Endothelial cell of umbilical vein (primary cell): Measurements from ENCODE around the gene TOP3B. TPM values are rescaled to one million over a fixed set of nuclear protein-coding genes. Genes with fewer than 3 reads are reported as not detected.

Experiments used
- BruUV-seq: library from RNA; stranded (reverse); fragments of 400-500 nt; replicated peaks from 2 replicates; lab custom pipeline; 2021; lab: Mats Ljungman, UMichigan
- CTCF ChIA-PET: fragments of 300-600, 350-600 bp; sonication (Branson Sonifier 250); formaldehyde crosslinking; loops from one replicate; lab custom pipeline; 2021; ENCODE audit warnings: antibody characterized with exemption, inconsistent platforms; lab: Charles Lee
- POLR2A ChIA-PET: fragments of 300-600, 350-600 bp; sonication (Branson Sonifier 250); formaldehyde crosslinking; loops from one replicate; lab custom pipeline; 2021; ENCODE audit warnings: antibody characterized with exemption, inconsistent platforms; lab: Charles Lee
- DNase-seq: peaks from one replicate; pipeline ENCODE4 v3.0.0-alpha.2; 2011; ENCODE audit warnings: low read depth, low spot score
- FAIRE-seq: peaks from 2 replicates; lab custom pipeline; 2011; peaks lifted over from hg19 to GRCh38; lab: Jason Lieb, UNC
- H2AFZ ChIP-seq: 2 replicates; pipeline ENCODE4 v1.6.0; 2012; ENCODE audit warnings: low read depth, low read length, control low read depth, inconsistent platforms
- H3K27ac ChIP-seq: 2 replicates; pipeline ENCODE4 v1.5.1; 2011; ENCODE audit warnings: low read depth, mild to moderate bottlenecking, control low read depth, low read length, moderate library complexity; ENCODE audit not compliant: insufficient read depth
- H3K27me3 ChIP-seq, 2 experiments: 2 replicates each; pipeline versions ENCODE4 v1.6.0 to v1.6.1; 2011; ENCODE audit warnings: low read length in 2 of 2, mixed read lengths in 1 of 2; ENCODE audit not compliant: control insufficient read depth in 2 of 2, insufficient read depth in 2 of 2
- H3K36me3 ChIP-seq, 2 experiments: 2 replicates in 1 of 2; 3 replicates in 1 of 2; pipeline ENCODE4 v1.5.1; 2011; ENCODE audit warnings: low read length in 2 of 2, mild to moderate bottlenecking in 1 of 2, moderate library complexity in 1 of 2; ENCODE audit not compliant: control insufficient read depth in 2 of 2, insufficient read depth in 2 of 2; ENCODE audit errors: extremely low read depth in 1 of 2
- H3K4me1 ChIP-seq: 3 replicates; pipeline ENCODE4 v1.5.1; 2011; ENCODE audit warnings: mild to moderate bottlenecking, low read length; ENCODE audit not compliant: control insufficient read depth, insufficient read depth; ENCODE audit errors: extremely low read depth
- H3K4me2 ChIP-seq: 2 replicates; pipeline ENCODE4 v1.6.1; 2011; ENCODE audit warnings: low read length, control low read depth, mixed read lengths; ENCODE audit not compliant: insufficient read depth
- H3K4me3 ChIP-seq, 3 experiments: fragments of 200-600 bp in 1 of 3; sonication (generic), shearing (Covaris generic) in 1 of 3; replicated peaks in 1 of 3; 2 replicates each; pipeline ENCODE4 v1.5.1; 2011 to 2016; ENCODE audit warnings: control low read depth in 3 of 3, low read length in 3 of 3, mild to moderate bottlenecking in 2 of 3, inconsistent platforms in 1 of 3, low read depth in 1 of 3, moderate library complexity in 1 of 3; ENCODE audit not compliant: insufficient read depth in 1 of 3
- H3K79me2 ChIP-seq: 2 replicates; pipeline ENCODE4 v1.6.0; 2012; ENCODE audit warnings: low read length, inconsistent platforms; ENCODE audit not compliant: control insufficient read depth, insufficient read depth
- H3K9ac ChIP-seq: replicated peaks from 2 replicates; pipeline ENCODE3; 2011; ENCODE audit warnings: low read length, control low read depth; ENCODE audit not compliant: insufficient read depth; ENCODE audit errors: extremely low read depth
- H3K9me1 ChIP-seq: replicated peaks from 3 replicates; pipeline ENCODE4 v1.6.0; 2011; ENCODE audit warnings: mild to moderate bottlenecking, low read length; ENCODE audit not compliant: control insufficient read depth, insufficient read depth; ENCODE audit errors: extremely low read depth
- H3K9me3 ChIP-seq: replicated peaks from 2 replicates; pipeline ENCODE4 v1.5.1; 2012; ENCODE audit warnings: low read length, inconsistent platforms; ENCODE audit not compliant: control insufficient read depth, insufficient read depth
- H4K20me1 ChIP-seq: replicated peaks from 2 replicates; pipeline ENCODE3; 2011; ENCODE audit warnings: mild to moderate bottlenecking, low read length; ENCODE audit not compliant: control insufficient read depth, insufficient read depth; ENCODE audit errors: extremely low read depth
- EZH2 ChIP-seq: IDR thresholded peaks from 2 replicates; pipeline ENCODE4 v1.6.1; 2012; ENCODE audit warnings: borderline replicate concordance, low read depth, mild to moderate bottlenecking, moderate library complexity, low read length, inconsistent platforms; ENCODE audit not compliant: severe bottlenecking
- GATA2 ChIP-seq: IDR thresholded peaks from 2 replicates; pipeline ENCODE4 v1.7.0; 2011; ENCODE audit warnings: low read depth, mild to moderate bottlenecking, moderate library complexity, mixed read lengths, low read length; ENCODE audit not compliant: insufficient read length, insufficient read depth
- JUN ChIP-seq: IDR thresholded peaks from 2 replicates; pipeline ENCODE4 v1.6.1; 2011; ENCODE audit warnings: borderline replicate concordance, low read depth; ENCODE audit not compliant: insufficient read length, insufficient read depth
- MYC ChIP-seq: IDR thresholded peaks from one replicate; pipeline ENCODE4 v1.6.1; 2011; ENCODE audit warnings: mild to moderate bottlenecking, low read depth, low read length
- POLR2A ChIP-seq: IDR thresholded peaks from 2 replicates; pipeline ENCODE4 v1.6.1; 2012; ENCODE audit warnings: low read depth, mild to moderate bottlenecking, control low read depth, low read length
- POLR2AphosphoS5 ChIP-seq: IDR thresholded peaks from 2 replicates; pipeline ENCODE4 v1.6.1; 2012; ENCODE audit warnings: low read depth, mild to moderate bottlenecking, control low read depth, low read length, moderate library complexity; ENCODE audit not compliant: insufficient read depth
- dilution Hi-C: fragments of 300-500 bp; cut with MboI; formaldehyde crosslinking; loops from one replicate; pipeline ENCODE4 v1.15.0; 2019; ENCODE audit warnings: low sequenced_read_pairs; ENCODE audit not compliant: extremely low pct_ligation_motif_present
- intact Hi-C: fragments of 100-400 bp; cut with micrococcal nuclease; formaldehyde crosslinking; loops from one replicate; pipeline ENCODE4 v1.10.0; 2022
- polyA plus RNA-seq, 4 experiments: library from polyadenylated mRNA; depleted of rRNA in 3 of 4; stranded (reverse) in 3 of 4; unstranded in 1 of 4; fragments of >200 nt; gene quantifications; 2 replicates each; pipeline versions ENCODE4 v1.2.1 to v1.2.3, GENCODE V29; 2011 to 2012; ENCODE audit warnings: missing spikeins in 1 of 4
- total RNA-seq: library from RNA; stranded (reverse); gene quantifications from 2 replicates; pipeline ENCODE4 v1.2.3, GENCODE V29; 2021
- TF ChIP-seq, protein P1 (sequence below): IDR thresholded peaks from 2 replicates; pipeline ENCODE4 v1.6.1; 2011; ENCODE audit not compliant: insufficient read depth, insufficient read length

TOP3B gene
- total and polyA plus RNA-seq, 2 donors (not counting 3 experiments of a cell fraction or from before 2014, with no cell fraction given): 25.2 to 56.5 TPM

DNA sequence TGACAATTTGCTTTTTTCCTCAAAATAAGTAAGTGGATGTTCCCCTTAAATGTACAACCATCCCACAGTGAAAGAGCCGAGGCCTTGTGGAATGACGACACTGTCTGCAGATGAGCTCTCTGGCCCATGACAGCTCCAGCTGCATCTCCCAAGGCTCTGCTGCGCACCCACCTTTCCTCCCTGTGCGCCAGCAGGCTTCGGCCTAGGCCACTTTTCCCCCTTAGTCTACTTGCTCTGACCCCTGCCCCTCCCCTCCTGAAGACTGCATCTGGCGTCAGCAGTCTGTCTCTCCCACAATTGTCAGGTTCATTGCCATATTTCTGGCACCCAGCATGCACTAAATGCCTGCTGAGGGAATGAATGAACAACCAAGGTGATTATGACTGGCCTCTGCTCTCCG lies 2.0 kb downstream of the TOP3B start:
- Histone ChIP-seq H2AFZ (no peak overlapping the region), H4K20me1 (no peaks in the 10 kb centered on the region), H3K9ac (no peak overlapping the region), H3K4me3 (no peak overlapping the region), H3K27me3 (no peaks in the 10 kb centered on the region), H3K9me1 (no peaks in the 10 kb centered on the region), H3K4me2 (no peak overlapping the region), H3K27ac (no peak overlapping the region), H3K36me3 (peaks cover 0 to 3% of the 10 kb centered on the region in 2 experiments), H3K79me2 (peaks cover 40% of the 10 kb centered on the region), H3K4me1 (peaks cover 8% of the 10 kb centered on the region), H3K9me3 (no peaks in the 10 kb centered on the region)
- CTCF ChIA-PET: interaction anchor here (2.6 kb wide), 1 partner anchor 8 kb away, joined by 25 read pairs; no protein-coding TSS in a partner anchor
- intact Hi-C loops (loop anchor here (5.0 kb wide), 1 partner anchor 43 kb away; no protein-coding TSS in a partner anchor), dilution Hi-C loops (no loop called here)
- POLR2A ChIA-PET: no interaction called here
- no peak for FAIRE-seq
- no TSS peak for BruUV-seq
- no peak for TF ChIP-seq EZH2
- TF ChIP-seq GATA2: no peak
- no peak for TF ChIP-seq JUN
- no peak for TF ChIP-seq POLR2A
- no peak for TF ChIP-seq MYC
- TF ChIP-seq, protein P1, sequence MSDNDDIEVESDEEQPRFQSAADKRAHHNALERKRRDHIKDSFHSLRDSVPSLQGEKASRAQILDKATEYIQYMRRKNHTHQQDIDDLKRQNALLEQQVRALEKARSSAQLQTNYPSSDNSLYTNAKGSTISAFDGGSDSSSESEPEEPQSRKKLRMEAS: no peak
- DNase-seq: no peak

DNA sequence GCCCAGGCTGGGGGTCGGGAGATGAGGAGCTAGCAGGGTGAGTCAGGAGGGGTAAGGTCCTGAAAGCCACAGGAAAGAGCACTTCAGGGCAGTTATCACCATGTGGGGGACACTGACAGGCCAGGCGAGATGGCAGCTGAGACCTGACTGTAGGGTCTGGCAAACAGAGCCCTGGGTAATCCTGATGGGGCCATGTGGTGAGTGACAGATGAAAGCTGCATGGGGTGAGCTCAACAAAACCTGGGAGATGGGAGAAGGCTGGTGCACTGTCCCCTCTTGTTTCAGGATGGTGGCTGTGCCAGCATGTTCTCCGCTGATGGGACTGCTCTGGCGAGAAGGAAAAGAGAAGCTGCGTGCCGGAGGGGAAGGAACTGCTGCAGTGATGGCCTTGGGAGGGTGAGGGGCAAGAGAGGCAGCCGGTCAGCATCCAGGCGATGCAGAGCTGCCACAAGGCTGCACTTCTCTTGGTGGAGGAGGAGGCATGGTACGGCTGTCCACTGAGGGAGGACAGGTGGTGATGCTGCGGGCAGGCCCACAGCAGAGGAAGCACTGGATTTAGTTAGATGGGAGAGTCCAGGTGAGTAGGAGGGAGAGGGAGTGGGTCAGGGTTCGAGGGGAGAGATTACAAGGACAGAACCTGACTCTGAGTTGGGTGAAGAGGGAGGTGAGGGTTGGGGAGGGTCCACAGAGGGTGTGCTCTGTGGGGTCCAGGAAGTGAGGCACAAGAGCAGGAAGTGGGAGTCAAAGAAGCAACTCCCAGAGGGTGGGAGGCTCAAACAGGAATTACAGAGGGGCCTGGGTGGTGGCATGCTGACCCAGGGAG lies 3.8 kb downstream of the TOP3B start:
- FAIRE-seq: no peak
- Histone ChIP-seq H3K4me1 (peaks cover 8% of the 10 kb centered on the region), H3K9me1 (no peaks in the 10 kb centered on the region), H3K79me2 (peaks cover 40% of the 10 kb centered on the region), H2AFZ (no peak overlapping the region), H3K36me3 (peaks cover 7 to 9% of the 10 kb centered on the region in 2 experiments), H3K9ac (no peak overlapping the region), H4K20me1 (no peaks in the 10 kb centered on the region), H3K27ac (no peak overlapping the region), H3K27me3 (no peaks in the 10 kb centered on the region), H3K9me3 (no peaks in the 10 kb centered on the region), H3K4me3 (no peak overlapping the region), H3K4me2 (no peak overlapping the region)
- DNase-seq: no peak
- dilution Hi-C loops (no loop called here), intact Hi-C loops (no loop called here)
- BruUV-seq: no TSS peak
- CTCF ChIA-PET: no interaction called here
- POLR2A ChIA-PET: no interaction called here
- TF ChIP-seq MYC (no peak), POLR2A (no peak), POLR2AphosphoS5 (no peak), GATA2 (no peak), EZH2 (no peak)
- TF ChIP-seq, protein P1: no peak
